Glutamatergic neuron (in vitro differentiated cells): Measurements from ENCODE around the gene MTO1. TPM values are rescaled to one million over a fixed set of nuclear protein-coding genes. Genes with fewer than 3 reads are reported as not detected.
"Not testable (repeated sequence)": the region's sequence is repeated elsewhere in the genome, so short reads cannot be mapped to it uniquely, and the experiment has no call there.

Source experiments
- DNase-seq: peaks from one replicate; pipeline ENCODE4 v3.0.0; 2022
- H3K27ac Mint-ChIP-seq: one replicate; pipeline ENCODE4 v1.8.0; 2020; ENCODE audit warnings: mild to moderate bottlenecking, mixed read lengths, inconsistent platforms; ENCODE audit not compliant: unreplicated experiment
- H3K27me3 Mint-ChIP-seq: one replicate; pipeline ENCODE4 v1.8.0; 2020; ENCODE audit warnings: mild to moderate bottlenecking, moderate library complexity, mixed read lengths, inconsistent platforms; ENCODE audit not compliant: unreplicated experiment
- H3K36me3 Mint-ChIP-seq: one replicate; pipeline ENCODE4 v1.8.0; 2020; ENCODE audit warnings: mild to moderate bottlenecking, mixed read lengths, inconsistent platforms; ENCODE audit not compliant: unreplicated experiment
- H3K4me1 Mint-ChIP-seq: one replicate; pipeline ENCODE4 v1.8.0; 2020; ENCODE audit warnings: mild to moderate bottlenecking, low read depth, mixed read lengths, inconsistent platforms; ENCODE audit not compliant: unreplicated experiment
- H3K4me3 Mint-ChIP-seq: one replicate; pipeline ENCODE4 v1.8.0; 2020; ENCODE audit warnings: mild to moderate bottlenecking, mixed read lengths, inconsistent platforms; ENCODE audit not compliant: unreplicated experiment
- H3K9me3 Mint-ChIP-seq: one replicate; pipeline ENCODE4 v1.8.0; 2020; ENCODE audit warnings: mild to moderate bottlenecking, moderate library complexity, mixed read lengths, inconsistent platforms; ENCODE audit not compliant: unreplicated experiment
- CTCF ChIP-seq: fragments of 200-600 bp; sonication (generic); IDR thresholded peaks from one replicate; pipeline ENCODE4 v1.5.0; 2021; ENCODE audit not compliant: partially characterized antibody, unreplicated experiment
- total RNA-seq: library from RNA; stranded (reverse); fragmentation: NEBNext Ultra II Directional; extraction: Animal tissue kit (Norgen Biotek cat#: 25700); gene quantifications from one replicate; pipeline ENCODE4 v1.2.1, GENCODE V29; 2021; ENCODE audit not compliant: unreplicated experiment

MTO1 gene
- total RNA-seq, 1 donor from 2014 or later = 26.6 TPM

DNA sequence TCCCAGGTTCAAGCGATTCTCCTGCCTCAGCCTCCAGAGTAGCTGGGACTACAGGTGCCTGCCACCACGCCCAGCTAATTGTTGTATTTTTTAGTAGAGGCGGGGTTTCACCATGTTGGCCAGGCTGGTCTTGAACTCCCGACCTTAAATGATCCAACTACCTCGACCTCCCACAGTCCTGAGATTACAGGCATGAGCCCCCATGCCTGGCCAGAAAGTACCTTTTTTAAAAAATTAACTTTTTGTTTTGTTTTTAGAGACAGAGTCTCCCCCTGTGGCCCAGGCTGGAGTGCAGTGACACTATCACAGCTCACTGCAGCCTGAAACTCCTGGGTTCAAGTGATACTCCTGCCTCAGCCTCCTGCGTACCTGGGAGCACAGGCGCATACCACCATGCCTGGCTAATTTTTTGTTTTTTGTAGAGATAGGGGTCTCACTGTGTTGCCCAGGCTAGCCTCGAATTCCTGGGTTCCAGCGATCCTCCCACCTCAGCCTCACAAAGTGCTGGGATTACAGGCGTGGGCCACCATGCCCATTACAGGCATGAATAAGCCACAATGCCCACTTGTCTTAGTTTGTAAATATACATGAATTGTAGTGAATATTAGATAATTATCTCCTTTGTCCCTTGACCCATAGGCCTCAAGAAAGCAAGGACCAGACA is 76.7 kb downstream of the MTO1 start:
- no peak for TF ChIP-seq CTCF
- Mint-ChIP-seq H3K9me3 (no peaks in the 10 kb centered on the region), H3K27ac (no peak overlapping the region), H3K4me1 (no peaks in the 10 kb centered on the region), H3K27me3 (no peaks in the 10 kb centered on the region), H3K4me3 (no peak overlapping the region), H3K36me3 (no peaks in the 10 kb centered on the region)
- no peak for DNase-seq

- not testable (repeated sequence) for H3K27me3 Mint-ChIP-seq, H3K4me1 Mint-ChIP-seq, H3K27ac Mint-ChIP-seq, DNase-seq, H3K36me3 Mint-ChIP-seq, H3K9me3 Mint-ChIP-seq, H3K4me3 Mint-ChIP-seq
Measured at GRCh38 chr6:73542481-73542880, 80.9 kb downstream of the MTO1 start.

DNA sequence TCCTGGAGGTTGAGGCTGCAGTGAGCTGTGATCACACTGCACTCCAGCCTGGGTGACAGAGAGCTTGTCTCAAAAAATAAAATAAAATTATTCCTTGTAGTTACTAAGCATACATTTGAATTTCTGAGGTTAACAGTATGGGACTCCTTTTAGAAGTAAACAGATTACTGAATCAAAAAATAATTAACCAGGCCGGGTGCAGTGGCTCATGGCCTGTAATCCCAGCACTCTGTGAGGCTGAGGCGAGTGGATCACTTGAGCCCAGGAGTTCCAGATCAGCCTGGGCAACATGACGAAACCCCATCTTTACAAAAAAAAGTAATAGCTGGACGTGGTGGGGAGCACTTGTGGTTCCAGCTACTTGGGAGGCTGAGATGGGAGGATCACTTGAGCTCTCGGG is 81.4 kb downstream of the MTO1 start:
- no peak overlapping the region for H3K27ac Mint-ChIP-seq
- no peak for DNase-seq
- H3K9me3 Mint-ChIP-seq = no peaks in the 10 kb centered on the region
- H3K4me3 Mint-ChIP-seq = no peak overlapping the region
- no peaks in the 10 kb centered on the region for H3K36me3 Mint-ChIP-seq
- H3K27me3 Mint-ChIP-seq = no peaks in the 10 kb centered on the region
- TF ChIP-seq CTCF = no peak
- no peaks in the 10 kb centered on the region for H3K4me1 Mint-ChIP-seq

GRCh38 chr6:73547036-73547435 is 85.5 kb downstream of the MTO1 start:
- Mint-ChIP-seq H3K9me3 (no peaks in the 10 kb centered on the region), H3K27me3 (no peaks in the 10 kb centered on the region), H3K36me3 (no peaks in the 10 kb centered on the region), H3K4me1 (no peaks in the 10 kb centered on the region), H3K4me3 (no peak overlapping the region), H3K27ac (no peak overlapping the region)
- no peak for TF ChIP-seq CTCF
- DNase-seq = no peak

- TF ChIP-seq CTCF = no peak
- Mint-ChIP-seq H3K27me3 (no peaks in the 10 kb centered on the region), H3K27ac (no peak overlapping the region), H3K4me1 (no peaks in the 10 kb centered on the region), H3K36me3 (no peaks in the 10 kb centered on the region), H3K4me3 (no peak overlapping the region), H3K9me3 (no peaks in the 10 kb centered on the region)
- DNase-seq = no peak
Measured at GRCh38 chr6:73548458-73549446, 87.2 kb downstream of the MTO1 start.

DNA sequence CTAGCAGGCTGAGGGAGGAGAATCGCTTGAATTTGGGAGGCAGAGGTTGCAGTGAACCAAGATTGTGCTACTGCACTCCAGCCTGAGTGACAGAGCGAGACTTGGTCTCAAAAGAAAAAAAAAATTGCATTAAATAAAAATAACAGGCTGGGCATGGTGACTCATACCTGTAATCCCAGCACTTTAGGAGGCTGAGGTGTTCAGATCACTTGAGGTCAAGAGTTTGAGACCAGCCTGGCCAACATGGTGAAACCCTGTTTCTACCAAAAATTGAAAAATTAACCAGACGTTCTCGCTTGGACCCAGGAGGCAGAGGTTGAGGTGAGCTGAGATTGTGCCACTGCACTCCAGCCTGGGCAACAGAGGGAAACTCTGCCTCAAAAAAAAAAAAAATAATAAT is 89.6 kb downstream of the MTO1 start:
- not testable (repeated sequence) for H3K9me3 Mint-ChIP-seq, H3K27me3 Mint-ChIP-seq, H3K36me3 Mint-ChIP-seq, H3K4me3 Mint-ChIP-seq, DNase-seq, H3K4me1 Mint-ChIP-seq, H3K27ac Mint-ChIP-seq

GRCh38 chr6:73555380-73555949 is 93.9 kb downstream of the MTO1 start:
- H3K9me3 Mint-ChIP-seq, H3K36me3 Mint-ChIP-seq, H3K27ac Mint-ChIP-seq, H3K4me1 Mint-ChIP-seq, DNase-seq, H3K27me3 Mint-ChIP-seq, H3K4me3 Mint-ChIP-seq: not testable (repeated sequence)
